ENCODE measurements around the gene LDHAL6A.
"Not testable (repeated sequence)": the region's sequence is repeated elsewhere in the genome, so short reads cannot be mapped to it uniquely, and the experiment has no call there.

Gene LDHAL6A

DNA sequence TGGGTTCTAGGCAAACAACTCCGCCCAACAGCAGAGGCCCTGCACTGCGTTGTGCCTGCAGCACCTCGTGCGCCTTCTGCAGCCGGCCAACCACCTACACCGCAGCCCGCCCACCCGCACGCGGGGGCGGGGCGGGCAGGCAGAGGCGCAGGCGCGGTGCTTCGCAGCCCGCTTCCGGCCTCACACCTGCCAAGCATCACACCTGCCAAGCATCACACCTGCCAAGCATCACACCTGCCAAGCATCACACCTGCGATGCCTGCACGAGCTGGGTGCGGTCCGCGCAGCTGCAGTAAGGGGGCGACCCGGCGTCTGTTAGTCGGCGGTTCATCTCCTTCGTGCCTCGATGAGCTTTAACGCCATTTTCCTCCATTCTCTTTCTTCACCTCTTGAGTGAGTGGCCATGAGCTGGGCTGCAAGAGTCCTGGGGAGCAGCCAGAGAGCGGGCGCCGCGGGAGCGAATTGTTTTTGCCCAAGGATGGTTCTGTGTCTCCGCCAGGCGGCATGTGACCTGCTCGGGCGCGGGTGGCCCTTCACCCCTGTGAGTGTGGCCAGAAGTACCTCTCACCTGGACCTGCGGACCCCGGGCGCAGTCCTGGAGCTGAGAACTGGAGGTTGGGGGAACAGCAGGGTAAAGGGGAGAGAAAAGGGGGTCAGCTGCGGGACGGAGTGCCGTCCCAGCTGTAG, at the start of gene LDHAL6A:
Gene LDHAL6A (plus strand): TSS at position 171 of the 687 bp plus-strand sequence. CDS start 825 bp downstream, outside the sequence.
- Mint-ChIP-seq H3K36me3 (ENCODE audit: low read depth) (no peaks in the 10 kb centered on the region), H3K4me1 (no peaks in the 10 kb centered on the region), H3K27me3 (ENCODE audit: low read depth) (peaks cover 4% of the 10 kb centered on the region), H3K9me3 (no peaks in the 10 kb centered on the region), H3K27ac (no peak within 1 kb of the TSS), H3K4me3 (no peak within 1 kb of the TSS)
- TF ChIP-seq, protein P1, sequence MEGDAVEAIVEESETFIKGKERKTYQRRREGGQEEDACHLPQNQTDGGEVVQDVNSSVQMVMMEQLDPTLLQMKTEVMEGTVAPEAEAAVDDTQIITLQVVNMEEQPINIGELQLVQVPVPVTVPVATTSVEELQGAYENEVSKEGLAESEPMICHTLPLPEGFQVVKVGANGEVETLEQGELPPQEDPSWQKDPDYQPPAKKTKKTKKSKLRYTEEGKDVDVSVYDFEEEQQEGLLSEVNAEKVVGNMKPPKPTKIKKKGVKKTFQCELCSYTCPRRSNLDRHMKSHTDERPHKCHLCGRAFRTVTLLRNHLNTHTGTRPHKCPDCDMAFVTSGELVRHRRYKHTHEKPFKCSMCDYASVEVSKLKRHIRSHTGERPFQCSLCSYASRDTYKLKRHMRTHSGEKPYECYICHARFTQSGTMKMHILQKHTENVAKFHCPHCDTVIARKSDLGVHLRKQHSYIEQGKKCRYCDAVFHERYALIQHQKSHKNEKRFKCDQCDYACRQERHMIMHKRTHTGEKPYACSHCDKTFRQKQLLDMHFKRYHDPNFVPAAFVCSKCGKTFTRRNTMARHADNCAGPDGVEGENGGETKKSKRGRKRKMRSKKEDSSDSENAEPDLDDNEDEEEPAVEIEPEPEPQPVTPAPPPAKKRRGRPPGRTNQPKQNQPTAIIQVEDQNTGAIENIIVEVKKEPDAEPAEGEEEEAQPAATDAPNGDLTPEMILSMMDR (IDR thresholded peaks at IDR 0.05; ENCODE audit: unreplicated experiment in 3 of 3), result no peak

DNA sequence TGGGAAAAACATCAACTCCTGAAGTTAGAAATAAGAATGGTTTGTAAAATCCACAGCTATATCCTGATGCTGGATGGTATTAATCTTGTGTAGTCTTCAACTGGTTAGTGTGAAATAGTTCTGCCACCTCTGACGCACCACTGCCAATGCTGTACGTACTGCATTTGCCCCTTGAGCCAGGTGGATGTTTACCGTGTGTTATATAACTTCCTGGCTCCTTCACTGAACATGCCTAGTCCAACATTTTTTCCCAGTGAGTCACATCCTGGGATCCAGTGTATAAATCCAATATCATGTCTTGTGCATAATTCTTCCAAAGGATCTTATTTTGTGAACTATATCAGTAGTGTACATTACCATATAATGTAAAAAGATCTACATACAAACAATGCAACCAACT, 48.3 kb upstream of the LDHAL6A start:
- peaks cover 40% of the 10 kb centered on the region for H3K36me3 Mint-ChIP-seq (ENCODE audit: low read depth)
- not testable (repeated sequence) for H3K27ac Mint-ChIP-seq; H3K27me3 Mint-ChIP-seq (ENCODE audit: low read depth); H3K4me1 Mint-ChIP-seq; H3K4me3 Mint-ChIP-seq; H3K9me3 Mint-ChIP-seq

DNA sequence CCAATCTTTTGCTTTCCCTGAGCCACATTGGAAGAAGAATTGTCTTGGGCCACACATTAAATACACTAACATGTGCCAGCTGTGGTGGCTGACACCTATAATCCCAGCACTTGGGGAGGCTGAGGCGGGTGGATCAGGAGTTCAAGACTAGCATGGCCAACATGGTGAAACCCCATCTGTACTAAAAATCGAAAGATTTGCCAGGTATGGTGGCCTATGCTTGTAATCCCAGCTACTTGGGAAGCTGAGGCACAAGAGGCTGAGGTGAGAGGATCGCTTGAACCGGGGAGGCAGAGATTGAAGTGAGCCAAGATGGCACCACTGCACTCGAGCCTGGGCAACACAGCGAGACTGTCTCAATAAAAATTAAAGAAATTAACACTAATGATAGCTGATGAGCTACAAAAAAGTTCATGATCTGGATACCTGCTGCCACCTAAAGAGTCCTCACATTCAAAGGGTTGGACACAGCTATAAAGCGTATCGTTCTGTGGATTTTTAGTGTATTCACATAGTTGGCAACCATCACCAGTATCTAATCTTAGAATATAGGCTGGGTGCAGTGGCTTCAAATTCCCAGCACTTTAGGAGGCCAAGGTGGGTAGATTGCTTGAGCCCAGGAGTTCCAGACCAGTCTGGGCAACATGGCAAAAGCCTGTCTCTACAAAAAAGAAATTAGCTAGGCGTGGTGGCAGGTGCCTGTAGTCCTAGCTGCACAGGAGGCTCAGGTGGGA, 46.9 kb upstream of the LDHAL6A start:
- H3K27ac Mint-ChIP-seq, result no peak overlapping the region
- no peaks in the 10 kb centered on the region for H3K27me3 Mint-ChIP-seq (ENCODE audit: low read depth)
- no peak overlapping the region for H3K4me3 Mint-ChIP-seq
- H3K9me3 Mint-ChIP-seq, result no peaks in the 10 kb centered on the region
- H3K4me1 Mint-ChIP-seq, result peaks cover 5% of the 10 kb centered on the region
- TF ChIP-seq, protein P1 (IDR thresholded peaks at IDR 0.05; ENCODE audit: unreplicated experiment in 3 of 3), result no peak
- H3K36me3 Mint-ChIP-seq (ENCODE audit: low read depth), result peaks cover 26% of the 10 kb centered on the region

- H3K27me3 Mint-ChIP-seq (ENCODE audit: low read depth), result peaks cover 3% of the 10 kb centered on the region
- TF ChIP-seq, protein P1 (IDR thresholded peaks at IDR 0.05; ENCODE audit: unreplicated experiment in 3 of 3), result no peak
- H3K4me3 Mint-ChIP-seq, result no peak overlapping the region
- no peaks in the 10 kb centered on the region for H3K36me3 Mint-ChIP-seq (ENCODE audit: low read depth)
- no peaks in the 10 kb centered on the region for H3K9me3 Mint-ChIP-seq
- H3K27ac Mint-ChIP-seq, result no peak overlapping the region
- peaks cover 5% of the 10 kb centered on the region for H3K4me1 Mint-ChIP-seq
These were observed 39.2 kb upstream of the LDHAL6A start for GRCh38 chr11:18416459-18416858.

DNA sequence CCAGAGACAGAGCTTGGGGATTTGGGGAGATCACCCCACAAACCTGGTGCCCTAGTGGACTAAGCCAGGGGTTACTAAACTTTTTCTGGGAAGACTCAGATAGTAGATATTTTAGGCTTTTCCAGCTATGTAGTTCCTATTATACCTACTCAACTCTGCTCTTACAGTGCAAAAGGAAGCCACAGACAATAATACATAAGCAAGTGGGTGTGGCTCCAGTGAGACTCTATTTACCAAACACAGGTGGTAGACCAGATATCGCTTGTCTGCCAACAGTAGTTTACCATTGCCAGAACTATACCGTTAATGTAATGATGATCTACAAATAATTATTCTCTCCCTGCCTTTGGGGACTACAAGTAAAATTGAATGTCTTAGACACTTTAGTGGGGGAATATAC, 36.6 kb upstream of the LDHAL6A start:
- H3K27me3 Mint-ChIP-seq (ENCODE audit: low read depth), result peaks cover 3% of the 10 kb centered on the region
- H3K4me1 Mint-ChIP-seq, result no peaks in the 10 kb centered on the region
- H3K27ac Mint-ChIP-seq, result no peak overlapping the region

GRCh38 chr11:18420067-18420466, 35.6 kb upstream of the LDHAL6A start:
- no peaks in the 10 kb centered on the region for H3K4me1 Mint-ChIP-seq
- H3K4me3 Mint-ChIP-seq, result no peak overlapping the region
- H3K36me3 Mint-ChIP-seq (ENCODE audit: low read depth), result no peaks in the 10 kb centered on the region
- TF ChIP-seq, protein P1 (IDR thresholded peaks at IDR 0.05; ENCODE audit: unreplicated experiment in 3 of 3), result no peak
- H3K27me3 Mint-ChIP-seq (ENCODE audit: low read depth), result peaks cover 3% of the 10 kb centered on the region
- no peak overlapping the region for H3K27ac Mint-ChIP-seq
- no peaks in the 10 kb centered on the region for H3K9me3 Mint-ChIP-seq

More for the DNA sequence above, 36.6 kb upstream of the LDHAL6A start:
- TF ChIP-seq, protein P1 (IDR thresholded peaks at IDR 0.05; ENCODE audit: unreplicated experiment in 3 of 3), result no peak
- Mint-ChIP-seq H3K4me3 (no peak overlapping the region), H3K9me3 (no peaks in the 10 kb centered on the region), H3K36me3 (ENCODE audit: low read depth) (no peaks in the 10 kb centered on the region)

Measured in nephron (organoid).